Thymus (tissue), 11 donors: Measurements from ENCODE around the gene RAB34. TPM values are rescaled to one million over a fixed set of nuclear protein-coding genes. Genes with fewer than 3 reads are reported as not detected.

Source experiments
- DNase-seq, 9 donors: peaks; one replicate each; pipeline ENCODE4 v3.0.0-alpha.2; 2013; ENCODE audit warnings: low spot score in 9 of 9, low read depth in 6 of 9, missing footprints in 1 of 9
- H3K27ac ChIP-seq, 2 donors: one replicate each; pipeline ENCODE4 v1.5.1; 2013; ENCODE audit warnings: control low read depth in 1 of 2, low read depth in 1 of 2, low read length in 1 of 2, mild to moderate bottlenecking in 1 of 2, moderate library complexity in 1 of 2
- H3K27me3 ChIP-seq, 2 donors: one replicate each; pipeline ENCODE4 v1.5.1; 2013; ENCODE audit warnings: low read length in 1 of 2; ENCODE audit not compliant: control insufficient read depth in 2 of 2, insufficient read depth in 1 of 2
- H3K36me3 ChIP-seq, 2 donors: one replicate each; pipeline ENCODE4 v1.5.1; 2013; ENCODE audit warnings: low read length in 1 of 2, mild to moderate bottlenecking in 1 of 2, moderate library complexity in 1 of 2; ENCODE audit not compliant: control insufficient read depth in 2 of 2, insufficient read depth in 2 of 2
- H3K4me1 ChIP-seq, 2 donors: one replicate each; pipeline ENCODE4 v1.5.1; 2013; ENCODE audit warnings: low read length in 2 of 2; ENCODE audit not compliant: control insufficient read depth in 2 of 2, insufficient read depth in 2 of 2
- H3K4me3 ChIP-seq, 2 donors: one replicate each; pipeline ENCODE4 v1.5.1; 2013; ENCODE audit warnings: low read length in 2 of 2, control low read depth in 1 of 2, mild to moderate bottlenecking in 1 of 2
- H3K9me3 ChIP-seq, 2 donors: one replicate each; pipeline ENCODE4 v1.5.1; 2013; ENCODE audit warnings: low read length in 1 of 2, mild to moderate bottlenecking in 1 of 2; ENCODE audit not compliant: control insufficient read depth in 2 of 2, insufficient read depth in 1 of 2
- WGBS: extraction: QIAGEN DNeasy Blood & Tissue Kit; methylation state at CpG from one replicate; pipeline ENCODE4 v1.1.7; 2013; 5-methylcytosine and 5-hydroxymethylcytosine counted together
- polyA plus RNA-seq: library from polyadenylated mRNA; stranded (reverse); fragments of 200-250 nt; gene quantifications from one replicate; pipeline ENCODE4 v1.2.3, GENCODE V29; 2013
- total RNA-seq: library from RNA; stranded (reverse); fragments of 120-200 nt; gene quantifications from one replicate; pipeline ENCODE4 v1.2.4, GENCODE V29; 2013
- donor health status: healthy.

The RAB34 gene
- total and polyA plus RNA-seq, 2 donors: 26.6 to 81.9 TPM

DNA sequence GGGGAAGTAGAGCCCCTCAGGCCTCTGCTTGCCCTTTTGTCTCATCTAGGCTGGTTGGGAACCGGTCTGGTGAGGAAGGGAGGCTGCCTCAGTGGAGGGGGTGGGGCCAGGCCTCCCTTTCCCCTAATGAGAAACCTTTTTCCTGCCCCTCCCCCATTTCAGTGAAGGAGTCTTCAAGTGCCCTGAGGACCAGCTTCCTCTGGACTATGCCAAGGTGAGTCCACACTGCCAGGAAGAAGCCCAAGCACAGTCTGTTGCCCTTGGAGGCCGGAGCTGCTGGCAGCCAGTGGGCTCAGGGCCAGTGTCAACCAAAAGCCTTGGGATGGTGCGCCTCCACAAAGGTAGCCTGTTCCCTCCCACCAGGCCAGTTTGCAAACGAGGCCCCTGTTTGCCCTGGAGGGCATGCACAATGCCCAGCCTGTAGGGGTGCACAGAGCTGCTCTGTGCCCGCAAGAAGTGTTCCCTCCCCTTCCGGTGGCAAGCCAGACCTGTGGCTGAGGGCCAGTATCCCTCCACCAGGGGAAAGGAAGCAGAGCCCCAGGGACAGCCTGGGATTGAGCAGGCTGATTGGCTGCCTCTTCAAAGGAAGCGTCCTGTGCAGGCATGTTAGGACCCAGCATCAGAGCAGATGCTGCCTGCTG is 29.5 kb upstream of the RAB34 start:
- DNase-seq: no peak
- Histone ChIP-seq H3K9me3 (no peaks in the 10 kb centered on the region), H3K4me3 (no peak overlapping the region), H3K4me1 (peaks cover 25 to 60% of the 10 kb centered on the region in 2 donors), H3K27me3 (peaks cover 0 to 10% of the 10 kb centered on the region in 2 donors), H3K36me3 (peaks cover 31 to 50% of the 10 kb centered on the region in 2 donors), H3K27ac (peak overlapping the region; percentile 3 to 11)
- WGBS: 84% methylated on average over 7 of the region's 7 CpGs

DNA sequence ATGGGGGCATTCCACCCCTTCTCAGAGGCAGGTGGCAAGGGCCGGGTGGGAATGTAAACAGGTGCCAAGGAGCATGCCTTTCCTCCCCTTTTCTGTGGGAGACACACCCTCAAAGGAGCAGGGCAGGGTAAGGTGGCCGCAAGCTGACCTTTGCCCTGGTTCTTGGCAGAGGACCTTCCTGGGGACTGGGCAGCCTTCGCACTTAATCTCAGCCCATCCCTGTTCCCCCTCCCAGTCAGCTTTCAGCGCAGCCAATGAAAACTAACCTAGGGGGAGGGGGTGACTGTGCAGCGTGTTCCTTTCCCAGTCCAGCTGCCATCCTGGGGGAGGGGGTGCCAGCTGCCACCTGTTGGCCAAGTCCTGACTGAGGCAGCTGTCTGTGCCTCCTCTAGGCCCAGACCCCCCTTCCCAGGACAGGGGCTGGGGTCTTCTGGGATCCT is 29.0 kb upstream of the RAB34 start:
- Histone ChIP-seq H3K27me3 (peaks cover 0 to 10% of the 10 kb centered on the region in 2 donors), H3K27ac (peak overlapping the region in 1 of 2 donors; percentile 36), H3K4me3 (peak overlapping the region in 1 of 2 donors; percentile 69), H3K36me3 (peaks cover 30 to 48% of the 10 kb centered on the region in 2 donors), H3K4me1 (peaks cover 30 to 66% of the 10 kb centered on the region in 2 donors), H3K9me3 (no peaks in the 10 kb centered on the region)
- no peak for DNase-seq
- 77% methylated on average over 5 of the region's 5 CpGs for WGBS

DNA sequence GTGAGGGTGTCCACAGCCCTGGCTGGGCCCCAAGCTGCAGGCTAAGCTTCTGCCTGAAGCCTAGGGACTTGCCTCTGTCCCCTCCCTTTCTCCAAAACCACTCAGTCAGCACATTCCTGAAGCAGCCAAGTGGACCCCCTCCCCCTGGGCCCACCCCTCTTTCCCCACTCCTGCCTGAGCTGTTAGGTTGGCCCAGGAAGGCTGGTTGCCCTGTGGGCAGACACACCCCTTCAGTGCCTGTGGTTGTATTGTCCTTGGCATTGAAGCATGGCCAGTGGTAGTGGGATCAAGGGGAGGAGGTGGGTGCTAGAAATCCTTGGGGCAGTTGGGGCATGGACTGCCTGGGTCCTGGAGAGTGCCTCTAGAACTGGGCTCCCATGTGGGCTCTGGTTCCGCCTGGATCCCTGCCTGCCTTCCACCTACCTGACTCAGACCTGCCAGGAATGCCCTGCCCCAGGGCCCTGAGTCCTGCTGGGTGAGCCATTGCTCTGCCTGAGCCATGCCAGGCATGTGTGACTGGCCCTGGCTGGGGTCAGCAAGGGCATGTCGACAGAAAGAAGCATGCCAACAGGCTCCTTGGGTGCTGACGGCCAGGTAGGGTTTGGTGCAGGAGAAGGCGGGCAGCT is 28.2 kb upstream of the RAB34 start:
- Histone ChIP-seq H3K36me3 (peaks cover 28 to 42% of the 10 kb centered on the region in 2 donors), H3K27ac (no peak overlapping the region), H3K4me1 (peaks cover 36 to 73% of the 10 kb centered on the region in 2 donors), H3K4me3 (peak overlapping the region; percentile 69 to 70), H3K9me3 (no peaks in the 10 kb centered on the region), H3K27me3 (peaks cover 0 to 10% of the 10 kb centered on the region in 2 donors)
- DNase-seq: no peak
- WGBS: 91% methylated on average over 4 of the region's 4 CpGs

DNA sequence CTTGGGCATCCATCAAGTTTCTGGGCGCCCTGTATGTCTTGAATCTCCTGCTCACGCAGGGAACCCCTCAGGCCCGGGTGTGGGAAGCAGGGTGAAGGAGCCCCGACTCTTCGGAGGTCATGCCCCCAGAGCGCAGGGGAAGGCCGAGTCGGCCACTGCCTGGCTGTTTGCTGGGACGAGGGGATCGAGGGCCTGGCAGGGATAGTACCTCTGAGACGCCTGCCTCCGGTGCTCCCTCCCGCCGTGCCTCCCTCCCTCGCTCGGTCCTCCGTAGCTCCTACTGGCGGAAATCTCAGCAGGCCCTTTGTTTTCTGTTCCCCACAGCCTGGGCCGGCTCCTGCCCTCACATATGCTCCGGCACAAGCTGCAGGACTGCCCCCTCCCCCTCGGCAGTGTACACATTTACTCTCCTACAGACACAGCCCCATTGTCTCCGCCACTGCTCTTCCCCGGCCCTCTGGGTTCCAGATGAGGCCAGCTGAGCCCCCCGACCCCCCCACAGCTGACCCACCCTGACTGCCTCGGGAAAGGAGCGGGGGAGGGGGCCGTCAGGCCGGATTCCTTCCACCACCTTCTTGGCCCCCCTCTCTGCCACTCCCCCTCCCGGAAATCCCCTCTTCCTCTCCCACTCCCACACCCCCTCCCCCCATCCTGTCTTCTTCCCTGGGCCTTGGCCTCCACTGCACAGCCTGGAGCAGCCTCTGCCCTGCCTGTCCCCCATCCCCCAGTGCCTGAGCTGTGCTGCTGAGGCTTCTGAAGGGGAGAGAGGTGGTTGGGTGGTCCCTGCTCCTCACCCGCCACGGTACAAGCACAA is 27.5 kb upstream of the RAB34 start:
- Histone ChIP-seq H3K27me3 (peaks cover 0 to 10% of the 10 kb centered on the region in 2 donors), H3K27ac (peak overlapping the region; percentile 74 to 76), H3K9me3 (no peaks in the 10 kb centered on the region), H3K4me3 (peak overlapping the region; percentile 69 to 70), H3K4me1 (peaks cover 38 to 80% of the 10 kb centered on the region in 2 donors), H3K36me3 (peaks cover 28 to 35% of the 10 kb centered on the region in 2 donors)
- 5% methylated on average over 31 of the region's 31 CpGs for WGBS
- DNase-seq: peak in 2 of 9 donors; percentile 37 to 53

DNA sequence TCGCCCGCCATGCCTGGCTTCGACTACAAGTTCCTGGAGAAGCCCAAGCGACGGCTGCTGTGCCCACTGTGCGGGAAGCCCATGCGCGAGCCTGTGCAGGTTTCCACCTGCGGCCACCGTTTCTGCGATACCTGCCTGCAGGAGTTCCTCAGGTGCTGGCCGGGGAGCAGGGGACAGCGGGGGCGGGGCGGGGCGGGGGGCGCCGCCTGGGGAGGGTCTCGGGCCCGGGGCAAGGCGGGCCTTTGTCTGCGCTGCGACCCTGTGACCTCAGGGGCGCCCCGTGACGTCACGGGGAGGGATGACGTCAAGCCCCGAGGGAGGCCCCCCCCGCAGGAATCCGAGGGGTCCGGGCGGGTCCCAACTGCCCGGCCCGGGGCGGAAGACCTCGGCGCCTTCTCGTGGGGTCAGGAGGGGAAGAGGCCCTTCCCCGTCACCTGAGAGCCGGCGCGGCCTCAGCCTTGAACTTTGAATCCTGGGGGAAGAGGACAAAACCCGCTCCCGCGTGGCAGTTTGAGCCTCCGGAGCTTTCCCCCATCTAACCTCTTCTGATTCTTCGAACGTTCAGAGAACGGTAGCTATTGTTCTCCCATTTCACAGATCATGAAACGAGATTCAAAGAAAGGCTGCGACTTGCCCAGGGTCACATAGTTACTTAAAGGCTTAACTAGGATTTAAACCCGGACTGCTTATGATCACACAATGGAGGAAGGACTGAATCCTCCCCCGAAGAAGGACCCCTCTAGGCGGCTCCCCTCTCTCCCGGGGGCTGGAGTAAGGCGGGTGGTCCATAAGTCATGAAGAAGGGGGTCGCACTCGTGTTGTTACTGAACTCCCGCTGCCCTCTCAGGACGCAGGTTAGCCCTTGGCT is 26.7 kb upstream of the RAB34 start:
- peaks cover 0 to 10% of the 10 kb centered on the region in 2 donors for H3K27me3 ChIP-seq
- H3K27ac ChIP-seq: peak overlapping the region; percentile 77 to 82
- H3K9me3 ChIP-seq: no peaks in the 10 kb centered on the region
- peak overlapping the region; percentile 69 to 70 for H3K4me3 ChIP-seq
- 2% methylated on average over 61 of the region's 61 CpGs for WGBS
- DNase-seq: peak in 4 of 9 donors; percentile 41 to 73 (median 68)
- H3K36me3 ChIP-seq: peaks cover 25 to 29% of the 10 kb centered on the region in 2 donors
- H3K4me1 ChIP-seq: peaks cover 41 to 82% of the 10 kb centered on the region in 2 donors

DNA sequence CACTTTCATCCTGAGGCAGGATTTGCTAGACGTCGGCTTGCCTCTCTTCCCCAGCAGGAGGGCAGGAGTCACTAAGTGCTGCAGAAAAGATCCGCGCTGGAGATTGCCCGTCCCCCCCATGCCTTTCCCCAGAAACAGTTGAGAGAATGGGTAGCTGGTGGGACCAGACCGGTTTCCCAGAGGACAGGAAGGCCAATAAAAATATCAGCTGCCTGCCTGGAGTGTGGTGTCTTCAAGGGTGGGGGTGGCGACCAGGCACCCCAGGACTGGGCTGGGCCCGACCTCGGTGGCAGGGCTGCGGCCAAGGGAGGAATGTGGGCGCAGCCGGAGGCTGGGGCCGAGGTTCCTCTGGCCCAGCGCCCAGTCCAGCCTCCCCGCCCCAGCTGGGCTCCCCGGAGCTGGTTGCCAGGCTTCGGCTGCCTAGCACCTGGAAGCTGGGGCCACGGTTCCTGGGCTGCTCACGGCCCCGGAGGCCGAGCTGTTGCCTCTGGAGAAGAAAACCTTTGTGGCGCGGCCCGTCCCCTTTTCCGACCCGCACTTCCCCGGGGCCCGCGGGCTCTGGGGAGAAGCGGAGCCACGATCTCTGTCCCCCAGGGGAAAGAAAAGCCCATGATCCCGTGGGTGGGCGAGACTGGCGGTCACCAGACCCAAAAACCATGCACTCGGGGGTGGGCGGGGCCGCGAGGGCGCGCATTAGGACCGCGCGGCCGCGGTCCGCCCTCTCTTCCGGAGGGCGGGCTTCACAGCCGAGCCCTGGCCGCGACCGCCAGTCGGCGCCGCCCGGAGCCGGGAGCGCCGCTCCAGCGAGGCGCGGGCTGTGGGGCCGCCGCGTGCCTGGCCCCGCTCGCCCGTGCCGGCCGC is 25.8 kb upstream of the RAB34 start, which contains the start of gene TRAF4:
TRAF4 (plus strand) TSS at position 769 of the 861 bp plus-strand sequence. CDS start 102 bp downstream, outside the sequence.
- peaks cover 0 to 10% of the 10 kb centered on the region in 2 donors for H3K27me3 ChIP-seq
- 2% methylated on average over 70 of the region's 70 CpGs for WGBS
- no peaks in the 10 kb centered on the region for H3K9me3 ChIP-seq
- H3K27ac ChIP-seq: peak within 1 kb of the TSS; percentile 81 to 82
- peaks cover 49 to 91% of the 10 kb centered on the region in 2 donors for H3K4me1 ChIP-seq
- DNase-seq: peak in 6 of 9 donors; percentile 65 to 86 (median 78)
- H3K4me3 ChIP-seq: peak within 1 kb of the TSS; percentile 69 to 70
- H3K36me3 ChIP-seq: peaks cover 16 to 21% of the 10 kb centered on the region in 2 donors

DNA sequence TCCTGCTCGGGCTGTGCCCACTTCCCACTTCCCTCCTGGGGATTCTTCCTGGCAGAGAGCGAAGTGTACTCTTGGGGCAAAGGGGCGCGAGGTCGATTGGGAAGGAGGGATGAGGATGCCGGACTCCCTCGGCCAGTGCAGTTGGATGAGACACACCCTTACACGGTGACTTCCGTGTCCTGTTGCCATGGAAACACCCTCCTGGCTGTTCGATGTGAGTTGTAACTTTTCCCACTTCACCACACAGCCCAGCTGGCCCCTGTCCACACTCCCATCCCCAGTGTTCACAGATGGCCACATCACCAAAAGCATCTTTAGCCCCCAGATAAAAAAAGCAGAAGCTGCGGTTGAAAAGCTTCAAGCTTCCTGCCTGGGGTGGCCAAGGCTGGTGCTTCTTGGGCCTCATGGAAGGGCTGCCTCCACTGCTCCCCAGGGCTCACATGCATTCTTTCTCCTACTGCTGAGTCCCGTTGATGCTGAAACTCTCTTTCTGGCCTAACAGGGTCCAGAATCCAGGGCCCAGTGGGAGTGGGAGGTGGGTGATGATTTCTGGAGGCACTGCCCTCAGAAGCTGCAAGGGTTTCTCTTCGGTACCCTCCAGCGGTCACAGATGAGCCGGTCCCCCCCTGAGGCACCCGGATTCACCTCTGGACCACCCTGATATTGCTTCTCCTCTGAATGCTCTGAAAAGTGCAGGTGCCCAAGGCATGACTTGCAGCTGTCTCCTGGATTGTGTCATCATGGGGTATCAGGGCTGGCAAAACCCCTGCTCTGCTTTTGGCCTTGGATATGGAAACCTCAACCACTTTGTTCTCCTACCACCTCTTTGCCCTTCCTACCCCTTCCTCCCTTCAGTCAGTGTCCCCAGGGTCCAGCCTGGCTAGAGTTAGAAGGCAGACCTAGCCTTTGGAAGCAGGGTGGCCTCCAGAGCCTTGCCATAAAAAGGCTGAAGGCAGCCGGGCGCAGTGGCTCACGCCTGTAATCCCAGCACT is 24.0 kb upstream of the RAB34 start:
- 49% methylated on average over 19 of the region's 19 CpGs for WGBS
- Histone ChIP-seq H3K4me3 (no peak overlapping the region), H3K27ac (peak overlapping the region in 1 of 2 donors; percentile 21), H3K9me3 (peaks cover 0 to 6% of the 10 kb centered on the region in 2 donors), H3K4me1 (peaks cover 61 to 89% of the 10 kb centered on the region in 2 donors), H3K27me3 (peaks cover 0 to 10% of the 10 kb centered on the region in 2 donors), H3K36me3 (peaks cover 0 to 3% of the 10 kb centered on the region in 2 donors)
- peak in 1 of 9 donors; percentile 42 for DNase-seq
